GM12878 (cell line): ENCODE results near the gene TMEM208. TPM values are rescaled to one million over a fixed set of nuclear protein-coding genes. Genes with fewer than 3 reads are reported as not detected.

Experiments
- ATAC-seq: fragments of 200-7000 bp; cut with Tn5 transposase; 3 replicates; pipeline ENCODE4 v1.9.1; 2020; ENCODE audit warnings: mild to moderate bottlenecking, moderate library complexity
- BruUV-seq: library from RNA; stranded (reverse); fragments of 400-500 nt; replicated peaks from 2 replicates; lab custom pipeline; 2021; lab: Mats Ljungman, UMichigan
- CTCF ChIA-PET: fragments of 300-600 bp; sonication (Branson Sonifier 250); formaldehyde crosslinking; extraction: SDS; loops from one replicate; lab custom pipeline; 2021; ENCODE audit warnings: inconsistent platforms; lab: Yijun Ruan, JAX
- POLR2A ChIA-PET: fragments of 350-600 bp; formaldehyde crosslinking; extraction: SDS; loops from one replicate; lab custom pipeline; 2021; ENCODE audit warnings: inconsistent platforms; lab: Charles Lee
- RAD21 ChIA-PET: fragments of 300-600 bp; sonication (Branson Sonifier 250); formaldehyde crosslinking; loops from one replicate; lab custom pipeline; 2023; ENCODE audit warnings: antibody characterized with exemption; ENCODE audit not compliant: unreplicated experiment; lab: Charles Lee
- SMC1A ChIA-PET: fragments of 300-600 bp; sonication (Branson Sonifier 250); formaldehyde crosslinking; loops from one replicate; lab custom pipeline; 2023; ENCODE audit not compliant: unreplicated experiment, uncharacterized antibody; lab: Charles Lee
- DNase-seq: peaks from one replicate; pipeline ENCODE4 v3.0.0-alpha.2; 2011; ENCODE audit warnings: low read depth, low spot score
- FAIRE-seq: peaks from 3 replicates; lab custom pipeline; 2011; peaks lifted over from hg19 to GRCh38; lab: Jason Lieb, UNC
- H2AFZ ChIP-seq: 2 replicates; pipeline ENCODE4 v1.6.0; 2011; ENCODE audit warnings: low read depth, low read length, control low read depth; ENCODE audit not compliant: control insufficient read depth
- H3K27ac ChIP-seq: 2 replicates; pipeline ENCODE4 v1.5.1; 2011; ENCODE audit warnings: control low read depth; ENCODE audit not compliant: control insufficient read depth, insufficient read depth
- H3K27me3 ChIP-seq, 2 experiments: replicated peaks in 1 of 2; 2 replicates each; pipeline versions ENCODE4 v1.6.0 to v1.6.1; 2011; ENCODE audit warnings: low read length in 1 of 2; ENCODE audit not compliant: control insufficient read depth in 2 of 2, insufficient read depth in 2 of 2
- H3K36me3 ChIP-seq, 2 experiments: 2 replicates each; pipeline ENCODE4 v1.5.1; 2011; ENCODE audit warnings: low read length in 1 of 2; ENCODE audit not compliant: control insufficient read depth in 2 of 2, insufficient read depth in 2 of 2
- H3K4me1 ChIP-seq: 2 replicates; pipeline ENCODE4 v1.6.1; 2011; ENCODE audit warnings: mild to moderate bottlenecking, low read length, moderate library complexity, mixed read lengths; ENCODE audit not compliant: control insufficient read depth, insufficient read depth
- H3K4me2 ChIP-seq: 2 replicates; pipeline ENCODE4 v1.6.0; 2011; ENCODE audit warnings: control low read depth; ENCODE audit not compliant: control insufficient read depth, insufficient read depth
- H3K4me3 ChIP-seq: fragments of 200-600 bp; sonication (generic); 2 replicates; pipeline ENCODE4 v1.5.1; 2016
- H3K79me2 ChIP-seq: 2 replicates; pipeline ENCODE4 v1.6.0; 2011; ENCODE audit warnings: low read length; ENCODE audit not compliant: control insufficient read depth, insufficient read depth
- H3K9ac ChIP-seq: 2 replicates; pipeline ENCODE4 v1.8.0; 2011; ENCODE audit warnings: low read length, control low read depth, mixed read lengths; ENCODE audit not compliant: control insufficient read depth, insufficient read depth
- H3K9me3 ChIP-seq: replicated peaks from 3 replicates; pipeline ENCODE4 v1.5.1; 2011; ENCODE audit warnings: mild to moderate bottlenecking, low read length; ENCODE audit not compliant: control insufficient read depth, insufficient read depth
- H4K20me1 ChIP-seq: 2 replicates; pipeline ENCODE4 v1.6.0; 2011; ENCODE audit not compliant: control insufficient read depth, insufficient read depth
- BACH1 ChIP-seq: fragments of 450-650 bp; IDR thresholded peaks from 2 replicates; pipeline ENCODE4 v1.6.1; 2017; ENCODE audit warnings: mild to moderate bottlenecking, borderline replicate concordance
- FOS ChIP-seq: IDR thresholded peaks from 3 replicates; pipeline ENCODE4 v1.6.1; 2011; ENCODE audit warnings: borderline replicate concordance; ENCODE audit not compliant: insufficient read length; ENCODE audit errors: extremely low read depth
- FOXM1 ChIP-seq: IDR thresholded peaks from 2 replicates; pipeline ENCODE4 v1.6.1; 2012; ENCODE audit warnings: low read depth, mild to moderate bottlenecking, inconsistent platforms, low read length, moderate library complexity
- JUNB ChIP-seq: IDR thresholded peaks from 2 replicates; pipeline ENCODE4 v1.6.1; 2016; ENCODE audit warnings: antibody characterized with exemption, mild to moderate bottlenecking
- MXI1 ChIP-seq: fragments of 150-350 bp; IDR thresholded peaks from 2 replicates; pipeline ENCODE4 v1.6.1; 2011; ENCODE audit warnings: low read depth, mild to moderate bottlenecking, inconsistent platforms, low read length, improper control_type of control experiment
- NFYB ChIP-seq: IDR thresholded peaks from 2 replicates; pipeline ENCODE4 v1.6.1; 2011; ENCODE audit warnings: low read depth, mild to moderate bottlenecking, low read length, improper control_type of control experiment, moderate library complexity; ENCODE audit not compliant: insufficient read depth
- NR2C1 ChIP-seq: fragments of 450-650 bp; IDR thresholded peaks from 2 replicates; pipeline ENCODE4 v1.6.1; 2017; ENCODE audit warnings: antibody characterized with exemption, mild to moderate bottlenecking, moderate library complexity
- POLR2AphosphoS5 ChIP-seq: IDR thresholded peaks from 2 replicates; pipeline ENCODE4 v1.6.1; 2011; ENCODE audit warnings: mild to moderate bottlenecking, low read length, inconsistent platforms
- RELA ChIP-seq: fragments of 450-650 bp; IDR thresholded peaks from 2 replicates; pipeline ENCODE4 v1.8.0; 2014; ENCODE audit warnings: borderline replicate concordance; ENCODE audit not compliant: partially characterized antibody
- SUZ12 ChIP-seq: fragments of 200-600 bp; sonication (generic); IDR thresholded peaks from one replicate; pipeline ENCODE4 v1.6.1; 2018; ENCODE audit warnings: antibody characterized with exemption, mild to moderate bottlenecking; ENCODE audit not compliant: unreplicated experiment
- TBL1XR1 ChIP-seq: IDR thresholded peaks from 2 replicates; pipeline ENCODE4 v1.6.1; 2012; ENCODE audit warnings: low read depth, low read length, improper control_type of control experiment
- WGBS: methylation state at CpG from one replicate; pipeline ENCODE4 v1.1.6; 2016; ENCODE audit warnings: low lambda C conversion rate; ENCODE audit not compliant: insufficient replicate concordance, insufficient coverage; ENCODE audit errors: missing lambda C conversion rate; 5-methylcytosine and 5-hydroxymethylcytosine counted together
- in situ Hi-C: fragments of 300-500 bp; cut with MboI; formaldehyde crosslinking; loops from 9 replicates; pipeline ENCODE4 v1.14.3; 2018; ENCODE audit warnings: mixed read lengths
- intact Hi-C: fragments of 100-400 bp; cut with micrococcal nuclease; formaldehyde crosslinking; loops from one replicate; pipeline ENCODE4 v1.14.2; 2022; ENCODE audit not compliant: unreplicated experiment
- polyA plus RNA-seq, 11 experiments: library from polyadenylated mRNA; depleted of rRNA in 4 of 11; unstranded in 6 of 11; stranded (reverse) in 5 of 11; fragments of >200 nt; fragmentation: Nextera tagmentation in 4 of 11; fragmentation: Illumina TruSeq in 1 of 11; extraction: Ambion mirVana in 4 of 11; extraction: Trizol in 1 of 11; gene quantifications; 1 replicate in 1 of 11; 2 replicates in 10 of 11; pipeline versions ENCODE4 v1.2.1 to v1.2.3, GENCODE V29; 2011 to 2016; ENCODE audit warnings: inconsistent platforms in 2 of 11, missing spikeins in 2 of 11, low read depth in 1 of 11
- total RNA-seq, 4 experiments: library from RNA; depleted of rRNA in 3 of 4; stranded (reverse); fragments of >200 nt in 3 of 4; fragmentation: Illumina TruSeq in 1 of 4; extraction: Trizol in 1 of 4; gene quantifications; 2 replicates each; pipeline versions ENCODE4 v1.2.1 to v1.2.3, GENCODE V29; 2013 to 2021
- TF ChIP-seq, protein P1 (sequence below): fragments of 150-350 bp; IDR thresholded peaks from 2 replicates; pipeline ENCODE4 v1.6.1; 2014; ENCODE audit warnings: mild to moderate bottlenecking, low read depth, low read length
- TF ChIP-seq, protein P2 (sequence below): fragments of 450-650 bp; conservative IDR thresholded peaks from 2 replicates; pipeline ENCODE4 v1.6.1; 2017; ENCODE audit warnings: mild to moderate bottlenecking, moderate library complexity
- TF ChIP-seq, protein P3 (sequence below): fragments of 150-350 bp; IDR thresholded peaks from 2 replicates; pipeline ENCODE4 v1.6.1; 2016; ENCODE audit warnings: low read depth, low read length
- TF ChIP-seq, protein P4 (sequence below): fragments of 450-650 bp; IDR thresholded peaks from 2 replicates; pipeline ENCODE4 v1.6.1; 2014; ENCODE audit warnings: mild to moderate bottlenecking

Gene TMEM208
- total and polyA plus RNA-seq, 10 of the 15 experiments (the other 5 are each of a cell fraction or from before 2014, with no cell fraction given) = 34.1 to 244 (median 54.1) TPM

DNA sequence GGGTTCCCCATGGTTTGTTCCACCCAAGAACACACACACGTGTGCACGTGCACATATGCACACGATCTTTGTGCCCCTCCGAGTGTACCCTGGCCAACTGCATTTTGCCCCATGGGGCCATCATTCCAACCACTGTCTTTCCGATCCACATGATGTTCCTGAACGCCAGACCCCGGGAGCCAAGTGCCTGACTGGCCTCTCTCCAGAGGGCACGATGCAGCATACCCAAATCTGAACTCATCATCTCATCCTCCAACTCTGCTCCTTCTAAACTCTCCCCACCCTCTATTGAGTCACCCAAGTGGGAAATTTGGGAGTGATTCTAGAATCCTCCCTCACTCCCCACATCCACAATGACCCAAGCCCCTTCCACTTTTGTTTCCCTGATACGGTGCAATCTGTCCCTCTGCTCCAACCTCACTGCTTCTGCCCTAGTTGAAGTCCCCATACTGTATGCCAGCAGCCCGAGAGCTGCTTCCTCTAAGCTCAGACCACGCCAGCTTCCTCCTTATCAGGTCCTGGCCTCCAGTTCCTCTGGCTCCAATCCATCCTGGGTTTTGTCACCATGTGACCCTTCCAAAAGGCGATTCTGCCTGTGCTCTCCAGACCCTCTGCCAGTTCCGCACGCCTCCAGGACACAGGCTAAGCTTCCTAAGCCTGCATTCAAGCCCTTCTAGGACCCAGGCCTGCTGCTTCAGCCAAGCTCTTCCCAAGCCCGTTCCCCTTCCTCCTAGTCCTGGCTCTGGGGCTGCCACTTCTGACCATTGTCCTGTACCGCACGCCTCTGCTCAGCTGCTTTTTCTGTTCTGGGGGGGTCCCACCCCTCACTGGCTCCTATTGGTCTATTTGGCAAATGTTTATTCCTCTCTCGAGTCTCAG, 10.1 kb upstream of the TMEM208 start:
- ChIA-PET RAD21 (no interaction called here), POLR2A (interaction anchor here (0.6 kb wide), 1 partner anchor 172 kb away, joined by 4 read pairs; no protein-coding TSS in a partner anchor), SMC1A (no interaction called here), CTCF (interaction anchor here (1.1 kb wide), 1 partner anchor 31 kb away, joined by 3 read pairs; no protein-coding TSS in a partner anchor)
- intact Hi-C loops = no loop called here
- Histone ChIP-seq H3K9me3 (no peaks in the 10 kb centered on the region), H3K79me2 (no peaks in the 10 kb centered on the region), H4K20me1 (no peaks in the 10 kb centered on the region), H3K4me3 (no peak overlapping the region), H3K9ac (no peak overlapping the region), H3K36me3 (no peaks in the 10 kb centered on the region), H3K27me3 (no peaks in the 10 kb centered on the region), H3K27ac (no peak overlapping the region), H3K4me2 (no peak overlapping the region), H2AFZ (no peak overlapping the region), H3K4me1 (no peaks in the 10 kb centered on the region)
- ATAC-seq (no peak), DNase-seq (no peak), FAIRE-seq (no peak)
- TSS peak; percentile 46 for BruUV-seq
- in situ Hi-C loops = no loop called here
- 64% methylated on average over 18 of the region's 18 CpGs for WGBS
- TF ChIP-seq NFYB = no peak
- TF ChIP-seq, protein P1, sequence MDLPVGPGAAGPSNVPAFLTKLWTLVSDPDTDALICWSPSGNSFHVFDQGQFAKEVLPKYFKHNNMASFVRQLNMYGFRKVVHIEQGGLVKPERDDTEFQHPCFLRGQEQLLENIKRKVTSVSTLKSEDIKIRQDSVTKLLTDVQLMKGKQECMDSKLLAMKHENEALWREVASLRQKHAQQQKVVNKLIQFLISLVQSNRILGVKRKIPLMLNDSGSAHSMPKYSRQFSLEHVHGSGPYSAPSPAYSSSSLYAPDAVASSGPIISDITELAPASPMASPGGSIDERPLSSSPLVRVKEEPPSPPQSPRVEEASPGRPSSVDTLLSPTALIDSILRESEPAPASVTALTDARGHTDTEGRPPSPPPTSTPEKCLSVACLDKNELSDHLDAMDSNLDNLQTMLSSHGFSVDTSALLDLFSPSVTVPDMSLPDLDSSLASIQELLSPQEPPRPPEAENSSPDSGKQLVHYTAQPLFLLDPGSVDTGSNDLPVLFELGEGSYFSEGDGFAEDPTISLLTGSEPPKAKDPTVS = no peak
- no peak for TF ChIP-seq RELA
- no peak for TF ChIP-seq MXI1
- TF ChIP-seq, protein P2, sequence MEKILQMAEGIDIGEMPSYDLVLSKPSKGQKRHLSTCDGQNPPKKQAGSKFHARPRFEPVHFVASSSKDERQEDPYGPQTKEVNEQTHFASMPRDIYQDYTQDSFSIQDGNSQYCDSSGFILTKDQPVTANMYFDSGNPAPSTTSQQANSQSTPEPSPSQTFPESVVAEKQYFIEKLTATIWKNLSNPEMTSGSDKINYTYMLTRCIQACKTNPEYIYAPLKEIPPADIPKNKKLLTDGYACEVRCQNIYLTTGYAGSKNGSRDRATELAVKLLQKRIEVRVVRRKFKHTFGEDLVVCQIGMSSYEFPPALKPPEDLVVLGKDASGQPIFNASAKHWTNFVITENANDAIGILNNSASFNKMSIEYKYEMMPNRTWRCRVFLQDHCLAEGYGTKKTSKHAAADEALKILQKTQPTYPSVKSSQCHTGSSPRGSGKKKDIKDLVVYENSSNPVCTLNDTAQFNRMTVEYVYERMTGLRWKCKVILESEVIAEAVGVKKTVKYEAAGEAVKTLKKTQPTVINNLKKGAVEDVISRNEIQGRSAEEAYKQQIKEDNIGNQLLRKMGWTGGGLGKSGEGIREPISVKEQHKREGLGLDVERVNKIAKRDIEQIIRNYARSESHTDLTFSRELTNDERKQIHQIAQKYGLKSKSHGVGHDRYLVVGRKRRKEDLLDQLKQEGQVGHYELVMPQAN = no peak
- TF ChIP-seq FOXM1 = no peak
- TF ChIP-seq BACH1 = no peak
- TF ChIP-seq FOS = no peak
- TF ChIP-seq JUNB = no peak
- TF ChIP-seq NR2C1 = no peak
- TF ChIP-seq POLR2AphosphoS5 = no peak
- TF ChIP-seq, protein P3, sequence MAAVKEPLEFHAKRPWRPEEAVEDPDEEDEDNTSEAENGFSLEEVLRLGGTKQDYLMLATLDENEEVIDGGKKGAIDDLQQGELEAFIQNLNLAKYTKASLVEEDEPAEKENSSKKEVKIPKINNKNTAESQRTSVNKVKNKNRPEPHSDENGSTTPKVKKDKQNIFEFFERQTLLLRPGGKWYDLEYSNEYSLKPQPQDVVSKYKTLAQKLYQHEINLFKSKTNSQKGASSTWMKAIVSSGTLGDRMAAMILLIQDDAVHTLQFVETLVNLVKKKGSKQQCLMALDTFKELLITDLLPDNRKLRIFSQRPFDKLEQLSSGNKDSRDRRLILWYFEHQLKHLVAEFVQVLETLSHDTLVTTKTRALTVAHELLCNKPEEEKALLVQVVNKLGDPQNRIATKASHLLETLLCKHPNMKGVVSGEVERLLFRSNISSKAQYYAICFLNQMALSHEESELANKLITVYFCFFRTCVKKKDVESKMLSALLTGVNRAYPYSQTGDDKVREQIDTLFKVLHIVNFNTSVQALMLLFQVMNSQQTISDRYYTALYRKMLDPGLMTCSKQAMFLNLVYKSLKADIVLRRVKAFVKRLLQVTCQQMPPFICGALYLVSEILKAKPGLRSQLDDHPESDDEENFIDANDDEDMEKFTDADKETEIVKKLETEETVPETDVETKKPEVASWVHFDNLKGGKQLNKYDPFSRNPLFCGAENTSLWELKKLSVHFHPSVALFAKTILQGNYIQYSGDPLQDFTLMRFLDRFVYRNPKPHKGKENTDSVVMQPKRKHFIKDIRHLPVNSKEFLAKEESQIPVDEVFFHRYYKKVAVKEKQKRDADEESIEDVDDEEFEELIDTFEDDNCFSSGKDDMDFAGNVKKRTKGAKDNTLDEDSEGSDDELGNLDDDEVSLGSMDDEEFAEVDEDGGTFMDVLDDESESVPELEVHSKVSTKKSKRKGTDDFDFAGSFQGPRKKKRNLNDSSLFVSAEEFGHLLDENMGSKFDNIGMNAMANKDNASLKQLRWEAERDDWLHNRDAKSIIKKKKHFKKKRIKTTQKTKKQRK = no peak
- no peak for TF ChIP-seq TBL1XR1
- TF ChIP-seq, protein P4, sequence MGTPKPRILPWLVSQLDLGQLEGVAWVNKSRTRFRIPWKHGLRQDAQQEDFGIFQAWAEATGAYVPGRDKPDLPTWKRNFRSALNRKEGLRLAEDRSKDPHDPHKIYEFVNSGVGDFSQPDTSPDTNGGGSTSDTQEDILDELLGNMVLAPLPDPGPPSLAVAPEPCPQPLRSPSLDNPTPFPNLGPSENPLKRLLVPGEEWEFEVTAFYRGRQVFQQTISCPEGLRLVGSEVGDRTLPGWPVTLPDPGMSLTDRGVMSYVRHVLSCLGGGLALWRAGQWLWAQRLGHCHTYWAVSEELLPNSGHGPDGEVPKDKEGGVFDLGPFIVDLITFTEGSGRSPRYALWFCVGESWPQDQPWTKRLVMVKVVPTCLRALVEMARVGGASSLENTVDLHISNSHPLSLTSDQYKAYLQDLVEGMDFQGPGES = no peak
- no peak for TF ChIP-seq SUZ12
